Measurements from ENCODE around the gene JUP.

Gene JUP

GRCh38 chr17:41810659-41811548, 24.4 kb upstream of the JUP start:
- DNase-seq (ENCODE audit: low spot score), result no peak

GRCh38 chr17:41806685-41807445, 20.4 kb upstream of the JUP start:
- DNase-seq (ENCODE audit: low spot score), result no peak

- no peak for DNase-seq (ENCODE audit: low spot score)
Measured at GRCh38 chr17:41803049-41804020, 16.8 kb upstream of the JUP start.

GRCh38 chr17:41801374-41802271, 15.1 kb upstream of the JUP start:
- DNase-seq (ENCODE audit: low spot score), result peak; percentile 85

GRCh38 chr17:41800601-41801373, 14.3 kb upstream of the JUP start:
- DNase-seq (ENCODE audit: low spot score), result peak; percentile 78

- no peak for DNase-seq (ENCODE audit: low spot score)
Measured at GRCh38 chr17:41799366-41799765, 12.9 kb upstream of the JUP start.

GRCh38 chr17:41797377-41797776, 10.9 kb upstream of the JUP start:
- no peak for DNase-seq (ENCODE audit: low spot score)

GRCh38 chr17:41796121-41796895, 9.8 kb upstream of the JUP start:
- no peak for DNase-seq (ENCODE audit: low spot score)

- no peak for DNase-seq (ENCODE audit: low spot score)
Measured at GRCh38 chr17:41794540-41794975, 8.0 kb upstream of the JUP start.

- DNase-seq (ENCODE audit: low spot score), result no peak
Measured at GRCh38 chr17:41793784-41794539, 7.5 kb upstream of the JUP start.

- no peak for DNase-seq (ENCODE audit: low spot score)
Measured at GRCh38 chr17:41792845-41793783, 6.6 kb upstream of the JUP start.

- DNase-seq (ENCODE audit: low spot score), result no peak
Measured at GRCh38 chr17:41787021-41787418, 509 bp upstream of the JUP start.

- DNase-seq (ENCODE audit: low spot score), result peak; percentile 39
Measured at GRCh38 chr17:41785859-41786226, 668 bp downstream of the JUP start.

- DNase-seq (ENCODE audit: low spot score), result no peak
Measured at GRCh38 chr17:41785091-41785858, 1.2 kb downstream of the JUP start.

- no peak for DNase-seq (ENCODE audit: low spot score)
Measured at GRCh38 chr17:41784207-41784744, 2.2 kb downstream of the JUP start.

- DNase-seq (ENCODE audit: low spot score), result no peak
Measured at GRCh38 chr17:41782142-41782541, 4.4 kb downstream of the JUP start.

Data from AG20443 (cell line).